ENCODE data around the gene WIPI1.
A peak's percentile ranks its signal among the peaks of the same experiment; 100 is the strongest.

Gene WIPI1

GRCh38 chr17:68443972-68444464, 13.3 kb downstream of the WIPI1 start:
- H3K9me3 ChIP-seq (ENCODE audit: insufficient read depth, low read length): no peaks in the 10 kb centered on the region
- H3K4me1 ChIP-seq (ENCODE audit: insufficient read depth, insufficient read length): no peaks in the 10 kb centered on the region

GRCh38 chr17:68441070-68441770, 16.1 kb downstream of the WIPI1 start:
- Histone ChIP-seq H3K27me3 (ENCODE audit: insufficient read depth, insufficient read length) (no peaks in the 10 kb centered on the region), H3K4me1 (ENCODE audit: insufficient read depth, insufficient read length) (peaks cover under 1% of the 10 kb centered on the region), H3K9me3 (ENCODE audit: insufficient read depth, low read length) (no peaks in the 10 kb centered on the region), H3K9ac (ENCODE audit: insufficient read length, low read depth) (no peak overlapping the region), H3K4me3 (ENCODE audit: insufficient read length, low read depth) (no peak overlapping the region), H3K36me3 (ENCODE audit: insufficient read depth, insufficient read length, low read length) (peaks cover 3% of the 10 kb centered on the region)
- TF ChIP-seq YY1 (IDR thresholded peaks at IDR 0.05; ENCODE audit: insufficient read depth, insufficient read length): no peak
- TF ChIP-seq SUZ12 (IDR thresholded peaks at IDR 0.05; ENCODE audit: extremely low read depth, insufficient read depth, insufficient read length): no peak
- TF ChIP-seq ZNF274 (IDR thresholded peaks at IDR 0.05; ENCODE audit: low read depth, low read length): no peak
- DNase-seq (ENCODE audit: low read depth, low spot score): no peak

More at GRCh38 chr17:68443972-68444464, 13.3 kb downstream of the WIPI1 start:
- Histone ChIP-seq H3K9ac (ENCODE audit: insufficient read length, low read depth) (no peak overlapping the region), H3K4me3 (ENCODE audit: insufficient read length, low read depth) (no peak overlapping the region), H3K27me3 (ENCODE audit: insufficient read depth, insufficient read length) (no peaks in the 10 kb centered on the region), H3K36me3 (ENCODE audit: insufficient read depth, insufficient read length, low read length) (peaks cover 8% of the 10 kb centered on the region)
- no peak for DNase-seq (ENCODE audit: low read depth, low spot score)
- TF ChIP-seq SUZ12 (IDR thresholded peaks at IDR 0.05; ENCODE audit: extremely low read depth, insufficient read depth, insufficient read length) (no peak), ZNF274 (IDR thresholded peaks at IDR 0.05; ENCODE audit: low read depth, low read length) (no peak), YY1 (IDR thresholded peaks at IDR 0.05; ENCODE audit: insufficient read depth, insufficient read length) (no peak)

- no peaks in the 10 kb centered on the region for H3K27me3 ChIP-seq (ENCODE audit: insufficient read depth, insufficient read length)
- H3K4me1 ChIP-seq (ENCODE audit: insufficient read depth, insufficient read length): peaks cover 8% of the 10 kb centered on the region
- H3K9ac ChIP-seq (ENCODE audit: insufficient read length, low read depth): no peak overlapping the region
- DNase-seq (ENCODE audit: low read depth, low spot score): no peak
- TF ChIP-seq SUZ12 (IDR thresholded peaks at IDR 0.05; ENCODE audit: extremely low read depth, insufficient read depth, insufficient read length) (no peak), ZNF274 (IDR thresholded peaks at IDR 0.05; ENCODE audit: low read depth, low read length) (no peak)
- H3K9me3 ChIP-seq (ENCODE audit: insufficient read depth, low read length): no peaks in the 10 kb centered on the region
- peaks cover 6% of the 10 kb centered on the region for H3K36me3 ChIP-seq (ENCODE audit: insufficient read depth, insufficient read length, low read length)
- no peak overlapping the region for H3K4me3 ChIP-seq (ENCODE audit: insufficient read length, low read depth)
Measured at GRCh38 chr17:68440526-68440925, 16.8 kb downstream of the WIPI1 start.

- DNase-seq (ENCODE audit: low read depth, low spot score): no peak
- TF ChIP-seq SUZ12 (IDR thresholded peaks at IDR 0.05; ENCODE audit: extremely low read depth, insufficient read depth, insufficient read length) (no peak), ZNF274 (IDR thresholded peaks at IDR 0.05; ENCODE audit: low read depth, low read length) (no peak), YY1 (IDR thresholded peaks at IDR 0.05; ENCODE audit: insufficient read depth, insufficient read length) (no peak)
- no peak overlapping the region for H3K4me3 ChIP-seq (ENCODE audit: insufficient read length, low read depth)
- no peaks in the 10 kb centered on the region for H3K27me3 ChIP-seq (ENCODE audit: insufficient read depth, insufficient read length)
- peaks cover 9% of the 10 kb centered on the region for H3K36me3 ChIP-seq (ENCODE audit: insufficient read depth, insufficient read length, low read length)
- no peaks in the 10 kb centered on the region for H3K9me3 ChIP-seq (ENCODE audit: insufficient read depth, low read length)
- no peak overlapping the region for H3K9ac ChIP-seq (ENCODE audit: insufficient read length, low read depth)
- peaks cover 8% of the 10 kb centered on the region for H3K4me1 ChIP-seq (ENCODE audit: insufficient read depth, insufficient read length)
Measured at GRCh38 chr17:68439656-68440290, 17.5 kb downstream of the WIPI1 start.

- Histone ChIP-seq H3K36me3 (ENCODE audit: insufficient read depth, insufficient read length, low read length) (peaks cover 10% of the 10 kb centered on the region), H3K4me1 (ENCODE audit: insufficient read depth, insufficient read length) (peaks cover 8% of the 10 kb centered on the region), H3K27me3 (ENCODE audit: insufficient read depth, insufficient read length) (no peaks in the 10 kb centered on the region), H3K9me3 (ENCODE audit: insufficient read depth, low read length) (no peaks in the 10 kb centered on the region), H3K4me3 (ENCODE audit: insufficient read length, low read depth) (no peak overlapping the region), H3K9ac (ENCODE audit: insufficient read length, low read depth) (no peak overlapping the region)
- DNase-seq (ENCODE audit: low read depth, low spot score): no peak
- TF ChIP-seq SUZ12 (IDR thresholded peaks at IDR 0.05; ENCODE audit: extremely low read depth, insufficient read depth, insufficient read length): no peak
- TF ChIP-seq YY1 (IDR thresholded peaks at IDR 0.05; ENCODE audit: insufficient read depth, insufficient read length): no peak
- no peak for TF ChIP-seq ZNF274 (IDR thresholded peaks at IDR 0.05; ENCODE audit: low read depth, low read length)
Measured at GRCh38 chr17:68437979-68438822, 19.1 kb downstream of the WIPI1 start.

- Histone ChIP-seq H3K4me1 (ENCODE audit: insufficient read depth, insufficient read length) (peaks cover 8% of the 10 kb centered on the region), H3K27me3 (ENCODE audit: insufficient read depth, insufficient read length) (no peaks in the 10 kb centered on the region), H3K4me3 (ENCODE audit: insufficient read length, low read depth) (no peak overlapping the region), H3K36me3 (ENCODE audit: insufficient read depth, insufficient read length, low read length) (peaks cover 21% of the 10 kb centered on the region), H3K9me3 (ENCODE audit: insufficient read depth, low read length) (no peaks in the 10 kb centered on the region), H3K9ac (ENCODE audit: insufficient read length, low read depth) (no peak overlapping the region)
- TF ChIP-seq ZNF274 (IDR thresholded peaks at IDR 0.05; ENCODE audit: low read depth, low read length): no peak
- TF ChIP-seq YY1 (IDR thresholded peaks at IDR 0.05; ENCODE audit: insufficient read depth, insufficient read length): no peak
- peak; percentile 63 for DNase-seq (ENCODE audit: low read depth, low spot score)
Measured at GRCh38 chr17:68435876-68436842, 21.1 kb downstream of the WIPI1 start.
